Transverse colon (tissue), 4 donors: Measurements from ENCODE around the gene GPR31. TPM values are rescaled to one million over a fixed set of nuclear protein-coding genes. Genes with fewer than 3 reads are reported as not detected.

Source experiments
- DNase-seq: peaks from one replicate; pipeline ENCODE4 v3.0.0-alpha.2; 2019
- H3K27ac ChIP-seq, 4 donors: fragments of 200-600 bp; sonication (generic); 2 replicates each; pipeline ENCODE4 v1.5.1; 2016 to 2018; ENCODE audit warnings: inconsistent platforms in 4 of 4
- H3K27me3 ChIP-seq: fragments of 200-600 bp; sonication (generic); 2 replicates; pipeline ENCODE4 v1.5.1; 2017; ENCODE audit warnings: inconsistent platforms
- H3K36me3 ChIP-seq, 4 donors: fragments of 200-600 bp; sonication (generic); 2 replicates each; pipeline ENCODE4 v1.5.1; 2017 to 2019; ENCODE audit warnings: inconsistent platforms in 4 of 4
- H3K4me1 ChIP-seq, 4 donors: fragments of 200-600 bp; sonication (generic); 2 replicates each; pipeline ENCODE4 v1.5.1; 2017 to 2020; ENCODE audit warnings: inconsistent platforms in 4 of 4
- H3K4me3 ChIP-seq, 4 donors: fragments of 200-600 bp; sonication (generic); 1 replicate in 1 of 4; 2 replicates in 3 of 4; pipeline versions ENCODE4 v1.5.1 to v1.6.1; 2017 to 2019; ENCODE audit warnings: inconsistent platforms in 4 of 4
- H3K9me3 ChIP-seq, 2 donors: fragments of 200-600 bp; sonication (generic); 2 replicates each; pipeline ENCODE4 v1.5.1; 2017 to 2019; ENCODE audit warnings: inconsistent platforms in 2 of 2
- CTCF ChIP-seq, 5 experiments: fragments of 200-600 bp in 3 of 5; fragments of 450-650 bp in 2 of 5; sonication (generic) in 3 of 5; IDR thresholded peaks; 1 replicate in 2 of 5; 2 replicates in 3 of 5; pipeline ENCODE4 v1.5.1; 2016 to 2017; ENCODE audit warnings: antibody characterized with exemption in 5 of 5, inconsistent platforms in 3 of 5, mild to moderate bottlenecking in 2 of 5, moderate library complexity in 1 of 5
- EP300 ChIP-seq: sonication (generic); formaldehyde crosslinking; IDR thresholded peaks from one replicate; pipeline ENCODE4 v1.6.1; 2017; ENCODE audit warnings: antibody characterized with exemption, low read depth
- POLR2A ChIP-seq: fragments of 450-650 bp; IDR thresholded peaks from one replicate; pipeline ENCODE4 v1.6.1; 2016; ENCODE audit warnings: antibody characterized with exemption, mild to moderate bottlenecking, moderate library complexity
- POLR2AphosphoS5 ChIP-seq, 3 donors: sonication (generic); formaldehyde crosslinking; IDR thresholded peaks; one replicate each; pipeline ENCODE4 v1.6.1; 2016; ENCODE audit warnings: antibody characterized with exemption in 3 of 3
- WGBS, 2 donors: methylation state at CpG; one replicate each; pipeline ENCODE4 v1.1.5; 2018; ENCODE audit warnings: low coverage in 1 of 2; 5-methylcytosine and 5-hydroxymethylcytosine counted together
- in situ Hi-C, 4 donors: fragments of 200-750 bp; cut with MboI; loops; one replicate each; pipeline versions ENCODE4 v1.15.0 to v1.15.1; 2017; ENCODE audit warnings: low sequenced_read_pairs in 3 of 4, low pct_ligation_motif_present in 1 of 4, low pct_unique_long_range_greater_than_20kb in 1 of 4
- intact Hi-C: fragments of 100-400 bp; cut with DNase I; formaldehyde crosslinking; loops from one replicate; pipeline ENCODE4 v1.15.1; 2023; ENCODE audit warnings: low total_unique reads
- total RNA-seq, 4 donors: library from RNA; depleted of rRNA; stranded (reverse); fragments of >200 nt; gene quantifications; one replicate each; pipeline ENCODE4 v1.1.0, GENCODE V29; 2016

The GPR31 gene
- total RNA-seq, 4 donors from 2014 or later: not detected

GRCh38 chr6:167165858-167166471 is 8.2 kb upstream of the GPR31 start:
- DNase-seq: no peak
- WGBS, 2 donors: 83 to 100% methylated on average over 1 to 2 of the region's 2 CpGs

GRCh38 chr6:167164261-167164660 is 6.5 kb upstream of the GPR31 start:
- Histone ChIP-seq H3K4me1 (no peaks in the 10 kb centered on the region), H3K27ac (no peak overlapping the region), H3K9me3 (no peaks in the 10 kb centered on the region), H3K27me3 (no peaks in the 10 kb centered on the region), H3K36me3 (no peaks in the 10 kb centered on the region), H3K4me3 (no peak overlapping the region)
- in situ Hi-C loops (no loop called here), intact Hi-C loops (no loop called here)
- DNase-seq: no peak
- WGBS, 2 donors: 61 to 73% methylated on average over 3 of the region's 3 CpGs
- TF ChIP-seq POLR2A (no peak), CTCF (IDR thresholded peaks at IDR 0.05) (no peak), POLR2AphosphoS5 (IDR thresholded peaks at IDR 0.05) (no peak)

More at GRCh38 chr6:167165858-167166471, 8.2 kb upstream of the GPR31 start:
- Histone ChIP-seq H3K4me1 (no peaks in the 10 kb centered on the region), H3K9me3 (no peaks in the 10 kb centered on the region), H3K36me3 (no peaks in the 10 kb centered on the region), H3K27me3 (no peaks in the 10 kb centered on the region), H3K4me3 (no peak overlapping the region), H3K27ac (no peak overlapping the region)
- intact Hi-C loops (no loop called here), in situ Hi-C loops (no loop called here)
- TF ChIP-seq POLR2A: no peak
- TF ChIP-seq EP300: no peak
- no peak for TF ChIP-seq CTCF (IDR thresholded peaks at IDR 0.05)
- TF ChIP-seq POLR2AphosphoS5 (IDR thresholded peaks at IDR 0.05): no peak

- Histone ChIP-seq H3K4me3 (no peak overlapping the region), H3K4me1 (no peaks in the 10 kb centered on the region), H3K27ac (no peak overlapping the region), H3K36me3 (no peaks in the 10 kb centered on the region), H3K27me3 (no peaks in the 10 kb centered on the region), H3K9me3 (no peaks in the 10 kb centered on the region)
- in situ Hi-C loops: no loop called here
- 79 to 80% methylated on average over 3 to 9 of the region's 9 CpGs for WGBS, 2 donors
- intact Hi-C loops: no loop called here
- no peak for DNase-seq
- TF ChIP-seq CTCF (IDR thresholded peaks at IDR 0.05) (no peak), EP300 (no peak), POLR2A (no peak), POLR2AphosphoS5 (IDR thresholded peaks at IDR 0.05) (no peak)
Measured at GRCh38 chr6:167163476-167164011, 5.8 kb upstream of the GPR31 start.

GRCh38 chr6:167162591-167162990 is 4.8 kb upstream of the GPR31 start:
- no peak for DNase-seq
- WGBS, 2 donors: 90 to 92% methylated on average over 2 to 12 of the region's 12 CpGs
- no peaks in the 10 kb centered on the region for H3K9me3 ChIP-seq
- H3K4me3 ChIP-seq: no peak overlapping the region
- TF ChIP-seq CTCF (IDR thresholded peaks at IDR 0.05) (no peak), POLR2A (no peak), EP300 (no peak), POLR2AphosphoS5 (IDR thresholded peaks at IDR 0.05) (no peak)
- intact Hi-C loops: no loop called here
- H3K4me1 ChIP-seq: no peaks in the 10 kb centered on the region
- H3K36me3 ChIP-seq: no peaks in the 10 kb centered on the region
- H3K27me3 ChIP-seq: no peaks in the 10 kb centered on the region
- H3K27ac ChIP-seq: no peak overlapping the region
- in situ Hi-C loops: no loop called here
